Neural crest cell (in vitro differentiated cells): ENCODE results near the gene PSMD1. TPM values are rescaled to one million over a fixed set of nuclear protein-coding genes. Genes with fewer than 3 reads are reported as not detected.

Experiments used
- DNase-seq: peaks from one replicate; pipeline ENCODE4 v3.0.0; 2021; ENCODE audit warnings: low read depth, mixed read lengths, low spot score
- H3K27ac Mint-ChIP-seq: one replicate; pipeline ENCODE4 v1.8.0; 2021; ENCODE audit warnings: mild to moderate bottlenecking, mixed read lengths; ENCODE audit not compliant: unreplicated experiment
- H3K27me3 Mint-ChIP-seq: 2 replicates; pipeline ENCODE4 v1.8.0; 2021; ENCODE audit warnings: low read depth, mild to moderate bottlenecking, mixed read lengths
- H3K36me3 Mint-ChIP-seq: 2 replicates; pipeline ENCODE4 v1.8.0; 2021; ENCODE audit warnings: low read depth, mild to moderate bottlenecking, mixed read lengths
- H3K4me1 Mint-ChIP-seq: 2 replicates; pipeline ENCODE4 v1.8.0; 2021; ENCODE audit warnings: mixed read lengths
- H3K4me3 Mint-ChIP-seq: one replicate; pipeline ENCODE4 v1.8.0; 2021; ENCODE audit warnings: mild to moderate bottlenecking, mixed read lengths
- H3K9me3 Mint-ChIP-seq: 2 replicates; pipeline ENCODE4 v1.8.0; 2021; ENCODE audit warnings: mixed read lengths
- total RNA-seq: library from RNA; stranded (reverse); gene quantifications from 2 replicates; pipeline ENCODE4 v1.2.1, GENCODE V29; 2021
- TF ChIP-seq, protein P1 (sequence below): fragments of 200-600 bp; sonication (generic); conservative IDR thresholded peaks from 2 replicates; pipeline ENCODE4 v1.5.0; 2021; ENCODE audit warnings: antibody characterized with exemption, mild to moderate bottlenecking

The PSMD1 gene
- total RNA-seq, 1 donor from 2014 or later = 128 TPM

DNA sequence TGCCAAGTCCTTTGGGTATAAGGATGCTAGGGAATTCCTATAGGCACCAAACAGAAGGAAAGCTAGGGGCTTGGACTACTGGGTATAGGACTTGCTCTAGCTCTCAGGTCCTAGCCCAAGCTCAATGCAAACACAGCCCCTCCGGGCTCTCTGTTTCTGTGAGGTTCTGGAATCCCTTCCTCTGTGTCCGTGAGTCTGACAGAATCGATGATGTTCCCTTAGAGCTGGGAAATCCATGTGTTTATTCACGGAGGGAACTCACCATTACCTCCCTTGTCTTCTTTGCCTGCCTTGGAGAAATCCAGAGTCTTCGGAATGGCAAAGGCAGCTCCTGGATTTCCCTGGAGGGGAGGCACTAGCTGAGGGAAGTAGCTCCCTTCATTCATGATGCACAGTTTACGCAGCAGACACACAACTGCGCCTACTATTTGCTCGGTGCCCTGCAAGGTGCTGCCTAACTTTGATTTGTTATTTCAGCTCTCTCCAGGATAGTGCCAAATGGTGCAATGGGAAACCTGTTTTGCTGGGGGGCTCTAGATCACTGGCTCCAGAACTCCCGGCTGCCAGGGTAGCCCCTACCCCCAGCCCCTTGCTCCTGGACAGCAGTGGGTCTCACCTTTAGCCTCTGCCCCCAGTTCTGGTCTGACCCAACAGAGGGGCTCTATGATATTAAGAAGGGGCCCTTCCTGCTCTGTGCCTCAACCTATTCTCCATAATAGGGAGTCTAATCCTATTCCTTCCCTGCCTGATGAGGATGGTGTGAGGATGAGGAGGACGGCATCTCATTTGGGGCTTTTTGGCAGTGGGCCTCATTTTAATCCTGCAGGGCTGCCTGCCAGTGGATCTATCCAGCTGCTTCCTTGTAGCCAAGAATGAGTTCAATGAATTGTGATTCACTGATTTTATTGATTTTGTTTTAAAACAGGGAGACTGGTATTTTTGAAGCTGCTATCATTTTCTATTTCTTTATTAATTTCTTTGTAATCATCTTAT lies 8.4 kb upstream of the PSMD1 start:
- Mint-ChIP-seq H3K36me3 (no peaks in the 10 kb centered on the region), H3K4me1 (peaks cover 33% of the 10 kb centered on the region), H3K27ac (peak overlapping the region; percentile 81), H3K4me3 (peak overlapping the region; percentile 41), H3K9me3 (no peaks in the 10 kb centered on the region), H3K27me3 (peaks cover 8% of the 10 kb centered on the region)
- no peak for DNase-seq
- TF ChIP-seq, protein P1, sequence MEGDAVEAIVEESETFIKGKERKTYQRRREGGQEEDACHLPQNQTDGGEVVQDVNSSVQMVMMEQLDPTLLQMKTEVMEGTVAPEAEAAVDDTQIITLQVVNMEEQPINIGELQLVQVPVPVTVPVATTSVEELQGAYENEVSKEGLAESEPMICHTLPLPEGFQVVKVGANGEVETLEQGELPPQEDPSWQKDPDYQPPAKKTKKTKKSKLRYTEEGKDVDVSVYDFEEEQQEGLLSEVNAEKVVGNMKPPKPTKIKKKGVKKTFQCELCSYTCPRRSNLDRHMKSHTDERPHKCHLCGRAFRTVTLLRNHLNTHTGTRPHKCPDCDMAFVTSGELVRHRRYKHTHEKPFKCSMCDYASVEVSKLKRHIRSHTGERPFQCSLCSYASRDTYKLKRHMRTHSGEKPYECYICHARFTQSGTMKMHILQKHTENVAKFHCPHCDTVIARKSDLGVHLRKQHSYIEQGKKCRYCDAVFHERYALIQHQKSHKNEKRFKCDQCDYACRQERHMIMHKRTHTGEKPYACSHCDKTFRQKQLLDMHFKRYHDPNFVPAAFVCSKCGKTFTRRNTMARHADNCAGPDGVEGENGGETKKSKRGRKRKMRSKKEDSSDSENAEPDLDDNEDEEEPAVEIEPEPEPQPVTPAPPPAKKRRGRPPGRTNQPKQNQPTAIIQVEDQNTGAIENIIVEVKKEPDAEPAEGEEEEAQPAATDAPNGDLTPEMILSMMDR = no peak

DNA sequence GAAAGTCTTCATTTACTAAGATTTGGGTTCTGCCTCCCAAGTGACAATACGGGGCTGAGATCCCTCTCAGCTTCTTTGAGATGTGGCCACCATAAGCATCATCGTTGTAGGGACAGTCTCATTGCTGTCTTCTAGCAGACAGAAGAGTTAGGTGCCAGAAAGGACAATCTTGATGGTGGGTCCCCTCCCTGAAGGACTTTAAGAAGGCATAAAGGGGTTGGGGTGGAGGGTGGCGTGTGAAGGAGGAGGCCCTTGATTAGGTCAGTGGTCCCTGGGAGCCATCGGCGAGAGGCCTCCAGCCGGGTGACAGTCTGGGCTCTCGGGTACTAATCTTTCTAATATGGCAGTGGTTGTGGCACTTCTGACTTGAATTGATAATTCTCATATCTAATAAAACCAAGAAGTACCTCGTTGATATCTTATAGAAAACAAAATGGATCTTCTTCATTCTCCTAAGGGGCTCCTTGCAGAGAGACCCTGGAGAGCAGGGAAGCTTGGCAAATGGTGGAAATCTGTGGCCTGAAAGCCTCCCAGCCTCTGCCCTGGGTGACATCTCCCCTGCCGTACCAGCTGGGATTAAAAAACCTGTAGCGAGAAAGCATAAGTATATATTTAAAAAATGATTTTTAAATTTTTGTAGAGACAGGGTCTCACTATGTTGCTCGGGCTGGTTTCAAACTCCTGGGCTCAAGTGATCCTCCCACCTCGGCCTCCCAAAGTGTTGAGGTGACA lies 7.2 kb upstream of the PSMD1 start:
- Mint-ChIP-seq H3K9me3 (no peaks in the 10 kb centered on the region), H3K4me3 (peak overlapping the region; percentile 64), H3K36me3 (no peaks in the 10 kb centered on the region), H3K4me1 (peaks cover 33% of the 10 kb centered on the region), H3K27ac (no peak overlapping the region), H3K27me3 (peaks cover 17% of the 10 kb centered on the region)
- TF ChIP-seq, protein P1 = no peak
- DNase-seq = no peak

DNA sequence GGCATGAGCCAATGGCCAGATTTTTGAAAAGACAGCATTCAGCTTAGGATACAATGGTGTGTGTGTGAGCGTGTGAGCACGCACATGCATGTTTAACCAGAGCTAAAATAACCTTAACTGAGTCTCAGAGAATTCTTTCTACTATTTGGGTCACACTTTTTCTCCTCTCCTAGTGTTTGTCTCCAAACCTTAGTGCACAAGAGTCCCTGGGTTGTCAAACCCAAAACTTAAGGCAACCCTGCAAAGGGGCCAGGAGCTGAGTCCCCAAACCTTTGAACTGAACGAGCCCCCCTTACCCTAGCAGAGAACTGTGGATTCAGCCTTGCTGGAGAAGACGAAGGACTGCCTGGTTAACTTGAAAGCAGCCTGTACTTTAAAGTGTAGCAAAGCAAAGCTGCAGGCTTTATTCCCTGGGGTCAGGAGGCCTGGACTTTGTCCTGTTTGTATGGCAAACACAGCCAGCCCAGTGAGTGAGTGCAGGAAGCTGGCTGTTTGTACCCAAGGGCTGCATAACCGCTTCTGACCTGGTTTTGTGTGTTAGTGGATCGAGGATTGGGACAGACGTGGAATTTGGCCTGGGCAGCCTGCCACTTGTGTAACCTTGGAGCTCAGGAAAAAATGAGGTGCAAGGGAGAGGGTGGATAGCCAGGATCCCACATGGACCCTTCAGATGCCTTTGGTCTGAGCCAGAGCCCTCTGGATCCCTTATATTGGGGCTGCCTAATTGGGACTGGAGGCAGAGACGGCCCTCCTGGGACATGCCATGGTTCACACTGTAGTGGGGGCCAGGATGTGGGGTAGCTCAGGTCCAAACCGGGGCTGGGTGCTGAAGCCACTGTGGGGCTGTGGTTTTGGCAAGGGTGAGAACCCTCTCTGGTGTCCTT lies 6.4 kb upstream of the PSMD1 start:
- Mint-ChIP-seq H3K27me3 (peaks cover 17% of the 10 kb centered on the region), H3K4me3 (peak overlapping the region; percentile 44), H3K36me3 (no peaks in the 10 kb centered on the region), H3K4me1 (peaks cover 33% of the 10 kb centered on the region), H3K27ac (no peak overlapping the region), H3K9me3 (no peaks in the 10 kb centered on the region)
- DNase-seq = no peak
- TF ChIP-seq, protein P1 = no peak

DNA sequence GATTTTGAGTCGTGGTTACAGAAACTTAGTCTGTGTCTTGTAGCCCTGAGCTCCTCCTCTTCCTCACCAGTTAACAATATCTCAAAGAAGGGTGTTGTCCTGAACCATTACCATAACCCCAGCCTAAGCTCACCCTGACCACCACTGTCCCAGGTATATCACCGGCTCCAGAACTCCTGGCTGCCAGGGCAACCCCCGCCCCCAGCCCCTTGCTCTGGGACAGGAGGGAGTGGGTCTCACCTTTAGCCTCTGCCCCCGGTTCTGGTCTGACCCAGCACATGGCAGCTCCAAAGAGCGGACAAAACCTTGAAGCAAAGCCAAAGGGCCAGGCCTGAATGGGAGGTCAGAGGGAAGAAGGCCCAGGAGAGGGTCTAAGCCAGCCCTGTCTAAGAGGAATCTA lies 5.6 kb upstream of the PSMD1 start:
- Mint-ChIP-seq H3K4me3 (peak overlapping the region; percentile 23), H3K9me3 (no peaks in the 10 kb centered on the region), H3K27me3 (peaks cover 17% of the 10 kb centered on the region), H3K27ac (no peak overlapping the region), H3K36me3 (no peaks in the 10 kb centered on the region), H3K4me1 (peaks cover 37% of the 10 kb centered on the region)
- no peak for DNase-seq
- TF ChIP-seq, protein P1 = no peak
